UCSD-AML1 (cell line): ENCODE measurements around the gene OR56A3.
A peak's percentile ranks its signal among the peaks of the same experiment; 100 is the strongest.
"Not testable (repeated sequence)": the region's sequence is repeated elsewhere in the genome, so short reads cannot be mapped to it uniquely, and the experiment has no call there.

ENCODE experiments used
- DNase-seq: peaks from one replicate; lab custom pipeline; 2025; ENCODE audit not compliant: unreplicated experiment; lab: John Stamatoyannopoulos, UW

Gene OR56A3

GRCh38 chr11:5941951-5942350, at the start of gene OR56A3:
OR56A3 (plus strand) TSS chr11:5942251; CDS start chr11:5947347, 5,096 bp downstream.
- no peak for DNase-seq

- no peak for DNase-seq
These were observed 49.1 kb upstream of the OR56A3 start, which contains the start of gene OR52E5 for GRCh38 chr11:5892908-5893307. OR52E5 (plus strand) TSS chr11:5893208; CDS start chr11:5900777, 7,569 bp downstream.

GRCh38 chr11:5899534-5899933, 42.5 kb upstream of the OR56A3 start:
- DNase-seq = no peak

DNA sequence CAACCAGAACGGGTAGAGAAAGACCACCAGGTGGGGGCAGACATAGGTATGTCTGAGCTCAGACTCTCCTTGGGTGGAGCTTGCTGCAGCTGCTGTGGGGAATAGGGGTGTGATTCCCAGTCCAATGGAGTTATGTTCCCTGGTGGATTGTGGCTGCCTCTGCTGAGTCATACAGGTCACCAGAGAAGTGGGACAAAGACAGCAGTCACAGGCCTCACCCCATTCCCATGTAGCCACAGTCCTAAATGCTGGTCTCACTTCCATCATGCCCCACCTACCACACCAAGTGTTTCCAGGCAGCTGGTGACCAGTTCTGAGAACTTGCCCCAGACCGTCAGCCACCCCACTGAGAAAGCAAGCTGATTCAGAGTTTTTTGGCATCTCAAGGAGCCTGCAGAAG, 31.5 kb upstream of the OR56A3 start:
- no peak for DNase-seq

DNA sequence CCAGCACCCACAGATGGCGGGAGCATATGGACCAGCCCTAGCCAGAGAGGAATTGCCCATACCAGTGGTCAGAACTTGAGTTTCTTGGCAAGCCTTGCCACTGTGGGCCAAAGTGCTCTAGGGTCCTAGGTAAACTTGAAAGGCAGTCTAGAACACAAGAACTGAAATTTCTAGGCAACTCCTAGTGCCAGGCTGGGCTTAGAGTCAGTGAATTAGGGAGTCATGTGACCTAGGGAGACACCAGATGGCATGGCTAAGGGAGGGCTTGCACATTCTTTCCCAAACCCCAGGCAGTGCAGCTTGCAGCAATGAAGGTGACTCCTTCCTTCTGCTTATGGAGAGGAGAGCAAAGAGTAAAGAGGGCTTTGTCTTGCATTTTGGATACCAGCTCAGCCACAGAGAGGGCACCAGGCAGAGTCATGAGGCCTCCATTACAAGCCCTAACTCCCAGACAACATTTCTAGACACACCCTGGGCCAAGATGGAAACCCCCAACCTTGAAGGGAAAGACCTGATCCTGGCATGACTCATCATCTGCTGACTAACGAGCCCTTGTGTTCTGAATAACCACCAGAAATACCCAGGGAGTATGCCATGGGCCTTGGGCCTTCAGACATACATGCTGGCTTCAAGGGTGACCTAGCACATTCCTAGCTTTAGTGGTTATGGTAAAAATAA, 19.2 kb upstream of the OR56A3 start:
- no peak for DNase-seq

DNA sequence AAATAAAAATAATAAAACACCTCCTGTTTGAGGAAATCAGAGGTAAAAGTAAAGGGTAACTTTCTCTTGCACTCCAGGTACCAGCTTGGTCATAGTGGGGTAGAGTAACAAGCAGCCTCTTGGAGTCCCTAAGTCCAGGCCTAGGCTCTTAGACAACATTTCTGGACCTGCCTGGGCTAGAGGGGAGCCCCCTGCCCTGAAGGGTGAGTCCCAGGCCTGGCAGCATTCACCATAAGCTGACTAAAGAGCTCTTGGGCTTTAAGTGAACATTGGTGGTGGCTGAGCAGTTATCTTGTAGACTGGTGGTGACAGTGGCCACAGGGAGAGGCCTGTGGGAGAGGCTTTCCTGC, 18.6 kb upstream of the OR56A3 start:
- peak; percentile 37 for DNase-seq

DNA sequence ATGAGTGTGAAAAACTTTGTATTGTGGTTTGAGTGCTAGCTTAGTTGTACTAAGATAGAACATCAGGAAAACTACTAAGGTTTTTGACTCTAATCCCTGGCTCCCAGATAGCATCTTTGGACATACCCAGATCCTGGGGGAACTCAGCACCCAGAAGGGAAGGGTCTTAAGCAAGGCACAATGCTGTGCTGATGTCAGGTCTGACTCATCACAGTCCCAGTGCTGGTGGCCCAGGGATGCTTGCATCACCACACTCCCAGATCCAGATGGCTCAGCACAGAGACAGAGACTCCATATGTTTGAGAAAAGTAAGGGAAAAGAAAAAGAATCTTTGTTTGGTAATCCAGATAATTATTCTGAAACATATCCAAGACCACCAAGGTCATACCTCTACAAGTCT, 18.3 kb upstream of the OR56A3 start:
- no peak for DNase-seq

DNA sequence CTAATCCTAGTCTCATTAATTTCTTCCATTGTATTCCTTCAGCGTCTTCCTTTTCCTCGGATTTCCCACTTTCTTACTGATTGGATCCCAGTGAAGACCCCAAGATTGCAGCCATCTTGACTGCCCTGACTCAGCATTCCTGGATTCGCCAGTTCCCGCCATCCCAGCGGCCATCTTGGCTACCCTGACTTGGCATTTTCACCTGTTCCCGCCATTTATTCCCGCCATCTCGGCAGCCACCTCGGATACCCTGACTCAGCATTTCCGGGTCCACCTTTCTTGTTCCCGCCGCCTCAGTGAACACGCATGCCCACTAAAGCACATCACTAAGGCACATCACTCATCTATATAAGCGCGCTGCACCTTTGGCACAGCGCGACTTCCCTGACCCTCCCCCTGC, 13.8 kb upstream of the OR56A3 start:
- DNase-seq = no peak

DNA sequence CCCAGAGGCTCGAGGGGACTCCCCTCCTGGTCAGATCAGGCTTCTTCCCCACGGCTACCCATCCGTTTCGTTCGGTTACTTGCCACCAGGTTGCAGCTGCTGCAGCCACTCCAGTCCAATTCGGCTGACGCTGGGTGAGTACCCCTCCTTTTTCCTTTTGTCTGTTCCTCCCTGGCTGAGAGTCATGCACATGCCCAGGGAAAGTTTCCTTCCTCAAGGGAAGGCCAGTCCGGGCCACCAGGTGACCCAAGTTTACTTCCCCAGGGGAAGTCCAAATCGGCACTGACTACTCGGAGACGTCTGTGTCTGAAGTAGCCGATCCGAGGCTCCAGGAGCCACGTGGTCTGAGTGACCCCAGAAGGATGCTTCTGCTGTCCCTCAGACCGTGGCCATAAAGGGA, 13.2 kb upstream of the OR56A3 start:
- DNase-seq = no peak

- DNase-seq = no peak
These were observed 12.3 kb upstream of the OR56A3 start for GRCh38 chr11:5929571-5930368.

DNA sequence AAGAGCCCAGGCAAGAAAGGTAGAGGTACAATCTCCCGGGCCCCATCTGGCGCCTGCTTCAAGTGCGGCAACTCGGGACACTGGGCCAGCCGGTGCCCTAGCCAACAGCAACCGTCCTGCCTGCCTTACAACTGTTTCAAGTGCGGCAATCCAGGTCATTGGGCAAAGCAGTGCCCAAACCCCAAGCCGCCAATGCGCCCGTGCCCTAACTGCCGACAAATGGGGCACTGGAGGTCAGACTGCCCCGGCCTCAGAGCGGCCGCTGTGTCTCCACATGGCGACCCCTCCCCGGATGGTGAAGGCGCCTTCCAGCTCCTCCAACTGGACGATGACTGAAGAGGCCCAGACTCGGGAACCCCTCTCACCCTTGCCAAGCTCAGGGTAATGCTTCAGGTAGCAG, 11.4 kb upstream of the OR56A3 start:
- DNase-seq = no peak

DNA sequence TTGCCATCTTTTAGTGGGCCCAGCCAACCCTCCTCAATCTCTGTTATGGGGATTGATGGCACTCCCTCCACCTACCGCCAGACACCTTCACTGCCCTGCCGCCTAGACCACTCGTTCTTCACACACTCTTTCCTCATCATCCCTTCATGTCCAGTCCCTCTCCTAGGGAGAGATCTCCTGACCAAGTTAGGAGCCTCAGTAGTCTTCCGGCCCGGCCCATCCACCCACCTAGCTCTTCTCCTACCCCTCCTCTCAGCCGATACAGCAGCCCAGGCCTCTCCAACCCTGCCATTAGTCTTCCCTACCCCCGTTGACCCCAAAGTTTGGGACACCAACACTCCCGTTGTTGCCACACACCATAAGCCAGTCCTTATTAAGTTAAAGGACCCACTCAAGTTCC, 11.0 kb upstream of the OR56A3 start:
- no peak for DNase-seq

DNA sequence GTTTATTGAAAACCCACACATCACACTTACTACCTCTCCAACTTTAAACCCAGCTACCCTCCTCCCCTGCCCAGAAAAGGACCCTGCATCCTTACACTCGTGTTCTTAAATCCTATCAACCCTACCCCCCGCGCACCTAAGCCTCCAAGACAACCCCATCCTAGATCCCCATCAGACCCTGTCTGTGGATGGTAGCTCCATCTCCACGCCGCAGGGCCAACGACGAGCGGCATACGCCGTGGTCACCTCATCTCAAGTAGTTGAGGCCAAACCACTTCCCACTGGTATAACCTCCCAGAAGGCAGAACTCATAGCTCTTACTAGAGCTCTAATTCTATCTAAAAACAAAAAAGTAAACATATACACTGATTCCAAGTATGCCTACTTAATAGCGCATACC, 9.4 kb upstream of the OR56A3 start:
- DNase-seq = no peak

GRCh38 chr11:5933116-5933515, 8.9 kb upstream of the OR56A3 start:
- no peak for DNase-seq

DNA sequence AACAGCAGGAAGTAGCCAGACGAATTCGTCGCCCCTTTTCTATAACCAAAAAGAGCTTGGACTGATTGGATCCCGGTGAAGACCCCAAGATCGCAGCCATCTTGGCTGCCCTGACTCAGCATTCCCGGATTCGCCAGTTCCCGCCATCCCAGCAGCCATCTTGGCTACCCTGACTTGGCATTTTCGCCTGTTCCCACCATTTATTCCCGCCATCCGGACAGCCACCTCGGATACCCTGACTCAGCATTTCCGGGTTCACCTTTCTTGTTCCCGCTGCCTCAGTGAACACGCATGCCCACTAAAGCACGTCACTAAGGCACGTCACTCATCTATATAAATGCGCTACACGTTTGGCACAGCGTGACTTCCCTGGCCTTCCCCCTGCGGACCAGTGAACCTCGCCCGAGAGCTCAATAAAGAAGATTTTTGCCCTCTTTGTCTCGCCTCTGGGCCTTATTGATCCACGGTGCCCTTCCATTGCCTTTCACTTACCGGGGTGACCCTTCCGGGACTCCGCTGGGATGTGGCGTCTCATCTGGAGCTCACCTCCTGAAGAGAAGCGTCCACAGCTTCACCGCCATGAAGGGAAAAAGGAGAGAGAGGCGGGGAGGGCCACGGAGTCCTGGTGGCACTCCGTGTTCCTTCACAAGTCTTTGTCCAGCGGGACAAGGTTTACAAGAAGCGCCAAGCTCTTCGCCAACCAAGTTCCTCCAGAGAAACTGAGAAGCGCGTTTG, 4.0 kb upstream of the OR56A3 start:
- DNase-seq = no peak

- no peak for DNase-seq
These were observed 3.5 kb upstream of the OR56A3 start for GRCh38 chr11:5938603-5938965.

DNA sequence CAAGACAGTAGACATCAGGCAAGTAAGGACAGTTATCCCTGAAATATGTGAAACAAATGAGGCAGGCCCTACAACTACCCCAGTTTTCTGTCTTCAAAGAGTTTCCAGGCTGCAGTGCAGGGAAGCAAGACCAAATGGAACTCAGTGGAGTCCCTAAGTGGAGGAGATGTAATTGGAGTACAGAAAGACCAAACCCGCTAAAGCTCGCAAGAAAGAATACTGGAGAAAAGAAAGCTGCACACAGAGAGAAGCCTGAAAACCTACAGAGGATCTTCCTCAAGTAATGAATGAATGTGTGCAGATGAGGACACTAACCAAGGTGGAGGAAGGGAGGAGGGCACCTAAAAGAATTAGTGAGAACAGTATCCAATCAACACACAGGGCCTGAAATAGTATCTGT, 1.3 kb upstream of the OR56A3 start:
- DNase-seq = no peak

DNA sequence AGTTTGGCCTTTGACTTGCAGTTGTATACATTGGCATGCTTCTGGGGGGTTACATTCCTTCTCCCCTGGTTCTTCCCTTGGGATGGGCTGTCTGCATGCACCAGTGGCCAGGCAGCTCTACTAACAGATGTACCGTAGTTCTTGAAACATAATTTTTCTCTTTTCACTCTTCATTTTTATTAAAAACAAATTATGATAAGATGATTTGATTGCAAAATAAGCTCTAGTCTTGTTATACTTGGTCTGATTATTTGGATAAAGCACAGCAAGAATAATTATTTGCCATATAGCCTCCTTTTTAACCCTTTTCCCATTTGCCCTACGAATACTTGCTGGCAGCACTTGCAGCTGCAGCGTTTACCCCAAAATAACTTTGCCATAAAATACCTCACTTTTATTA, 13.5 kb downstream of the OR56A3 start:
- DNase-seq = no peak

DNA sequence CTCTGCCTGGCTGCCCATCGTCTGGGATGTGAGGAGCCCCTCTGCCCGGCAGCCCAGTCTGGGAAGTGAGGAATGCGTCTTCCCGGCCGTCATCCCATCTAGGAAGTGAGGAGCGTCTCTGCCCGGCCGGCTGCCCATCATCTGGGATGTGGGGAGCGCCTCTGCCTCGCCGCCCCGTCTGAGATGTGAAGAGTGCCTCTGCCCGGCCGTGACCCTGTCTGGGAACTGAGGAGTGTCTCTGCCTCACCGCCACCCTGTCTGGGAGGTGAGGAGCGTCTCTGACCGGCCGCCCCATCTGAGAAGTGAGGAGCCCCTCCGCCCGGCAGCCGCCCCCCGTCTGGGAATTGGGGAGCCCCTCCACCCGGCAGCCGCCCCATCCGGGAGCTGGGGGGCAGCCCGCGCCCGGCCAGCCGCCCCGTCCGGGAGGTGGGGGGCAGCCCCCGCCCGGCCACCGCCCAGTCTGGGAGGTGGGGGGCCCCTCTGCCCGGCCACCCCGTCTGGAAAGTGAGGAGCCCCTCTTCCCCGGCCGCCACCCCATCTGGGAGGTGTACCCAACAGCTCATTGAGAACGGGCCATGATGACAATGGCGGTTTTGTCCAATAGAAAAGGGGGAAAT, 18.8 kb downstream of the OR56A3 start:
- DNase-seq = not testable (repeated sequence)

DNA sequence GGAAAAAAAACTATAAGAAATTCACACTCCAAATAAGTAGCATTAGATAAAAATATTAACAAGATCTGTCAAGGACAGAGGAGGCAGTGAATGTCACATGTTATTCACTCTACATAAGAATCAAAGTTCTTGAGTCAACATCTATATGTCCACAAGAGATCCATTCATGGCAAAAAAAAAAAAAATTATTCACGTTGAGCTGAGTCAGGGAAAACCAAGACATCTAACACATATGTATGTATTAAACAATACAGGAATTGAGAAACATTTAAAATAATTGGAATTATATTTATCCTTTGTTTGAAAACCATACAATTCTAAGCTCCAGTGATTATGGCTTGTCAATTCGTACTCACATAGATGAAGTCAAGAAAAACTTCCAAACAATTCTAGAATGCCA, 24.9 kb downstream of the OR56A3 start:
- no peak for DNase-seq

DNA sequence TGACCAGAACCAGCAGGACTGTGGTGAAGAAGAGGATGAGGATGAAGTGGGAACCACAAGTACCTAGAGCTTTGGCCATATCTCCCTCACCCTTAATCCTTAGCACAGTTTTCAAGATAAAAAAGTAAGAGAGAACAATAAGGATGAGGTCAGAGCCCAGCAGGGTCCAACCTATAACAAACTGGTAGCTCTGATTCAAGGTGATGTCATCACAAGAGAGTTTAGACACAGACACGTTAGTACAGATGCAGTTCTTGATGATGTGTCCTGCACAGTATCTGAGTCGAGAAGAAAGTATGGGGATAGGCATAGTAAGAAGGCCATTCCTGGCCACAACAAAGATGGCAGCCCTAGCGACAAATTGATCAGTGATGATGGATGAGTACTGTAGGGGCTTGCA, 25.7 kb downstream of the OR56A3 start:
- no peak for DNase-seq

- no peak for DNase-seq
These were observed 26.3 kb downstream of the OR56A3 start, which contains the start of gene OR56A5 for GRCh38 chr11:5968394-5968793. OR56A5 (minus strand) TSS chr11:5968494; CDS start chr11:5968494, 0 bp downstream.
